Measurements from ENCODE around the gene FHIT. TPM values are rescaled to one million over a fixed set of nuclear protein-coding genes. Genes with fewer than 3 reads are reported as not detected.

FHIT gene
- total RNA-seq, 4 donors from 2014 or later, result 7.5 to 20.1 (median 13.5) TPM

GRCh38 chr3:60716573-60716972, 534.7 kb downstream of the FHIT start:
- Histone ChIP-seq H3K9me3 (no peaks in the 10 kb centered on the region), H3K27ac (no peak overlapping the region), H3K4me1 (no peaks in the 10 kb centered on the region), H3K27me3 (no peaks in the 10 kb centered on the region), H3K4me3 (no peak overlapping the region), H3K36me3 (no peaks in the 10 kb centered on the region)
- TF ChIP-seq CTCF (IDR thresholded peaks at IDR 0.05), result no peak
- no peak for TF ChIP-seq POLR2A (IDR thresholded peaks at IDR 0.05)
- no peak for TF ChIP-seq POLR2AphosphoS5 (IDR thresholded peaks at IDR 0.05)
- TF ChIP-seq EP300 (IDR thresholded peaks at IDR 0.05; ENCODE audit: low read depth), result no peak
- WGBS, 2 donors (ENCODE audit: low coverage in 1 of 2), result 74 to 85% methylated on average over 3 of the region's 3 CpGs
- in situ Hi-C loops (cut with MboI; ENCODE audit: low pct_ligation_motif_present in 1 of 4, low pct_unique_long_range_greater_than_20kb in 1 of 4, low sequenced_read_pairs in 3 of 4), result no loop called here
- DNase-seq, result no peak
- intact Hi-C loops (cut with DNase I; ENCODE audit: low total_unique reads), result no loop called here

- H3K36me3 ChIP-seq, result no peaks in the 10 kb centered on the region
- in situ Hi-C loops (cut with MboI; ENCODE audit: low pct_ligation_motif_present in 1 of 4, low pct_unique_long_range_greater_than_20kb in 1 of 4, low sequenced_read_pairs in 3 of 4) (no loop called here), intact Hi-C loops (cut with DNase I; ENCODE audit: low total_unique reads) (no loop called here)
- no peaks in the 10 kb centered on the region for H3K4me1 ChIP-seq
- H3K27ac ChIP-seq, result no peak overlapping the region
- H3K4me3 ChIP-seq, result no peak overlapping the region
- no peaks in the 10 kb centered on the region for H3K27me3 ChIP-seq
- 61% methylated on average over 1 of the region's 1 CpG; no CpG with 5 or more reads in 1 of the 2 donors for WGBS, 2 donors (ENCODE audit: low coverage in 1 of 2)
- DNase-seq, result no peak
- TF ChIP-seq POLR2AphosphoS5 (IDR thresholded peaks at IDR 0.05) (no peak), CTCF (IDR thresholded peaks at IDR 0.05) (no peak), POLR2A (IDR thresholded peaks at IDR 0.05) (no peak), EP300 (IDR thresholded peaks at IDR 0.05; ENCODE audit: low read depth) (no peak)
- no peaks in the 10 kb centered on the region for H3K9me3 ChIP-seq
These were observed 542.9 kb downstream of the FHIT start for GRCh38 chr3:60708191-60708975.

GRCh38 chr3:60707452-60708020, 543.7 kb downstream of the FHIT start:
- no peak for TF ChIP-seq CTCF (IDR thresholded peaks at IDR 0.05)
- TF ChIP-seq POLR2A (IDR thresholded peaks at IDR 0.05), result no peak
- TF ChIP-seq EP300 (IDR thresholded peaks at IDR 0.05; ENCODE audit: low read depth), result no peak
- TF ChIP-seq POLR2AphosphoS5 (IDR thresholded peaks at IDR 0.05), result no peak
- no peaks in the 10 kb centered on the region for H3K9me3 ChIP-seq
- H3K4me3 ChIP-seq, result no peak overlapping the region
- DNase-seq, result no peak
- no peaks in the 10 kb centered on the region for H3K4me1 ChIP-seq
- WGBS, 2 donors (ENCODE audit: low coverage in 1 of 2), result 71 to 80% methylated on average over 2 of the region's 2 CpGs
- in situ Hi-C loops (cut with MboI; ENCODE audit: low pct_ligation_motif_present in 1 of 4, low pct_unique_long_range_greater_than_20kb in 1 of 4, low sequenced_read_pairs in 3 of 4) (no loop called here), intact Hi-C loops (cut with DNase I; ENCODE audit: low total_unique reads) (no loop called here)
- no peaks in the 10 kb centered on the region for H3K27me3 ChIP-seq
- no peaks in the 10 kb centered on the region for H3K36me3 ChIP-seq
- no peak overlapping the region for H3K27ac ChIP-seq

- in situ Hi-C loops (cut with MboI; ENCODE audit: low pct_ligation_motif_present in 1 of 4, low pct_unique_long_range_greater_than_20kb in 1 of 4, low sequenced_read_pairs in 3 of 4), result no loop called here
These were observed 547.1 kb downstream of the FHIT start for GRCh38 chr3:60703956-60704736.

More at GRCh38 chr3:60703956-60704736, 547.1 kb downstream of the FHIT start:
- Histone ChIP-seq H3K9me3 (no peaks in the 10 kb centered on the region), H3K27ac (no peak overlapping the region), H3K36me3 (no peaks in the 10 kb centered on the region), H3K4me1 (no peaks in the 10 kb centered on the region), H3K27me3 (no peaks in the 10 kb centered on the region), H3K4me3 (no peak overlapping the region)
- DNase-seq, result no peak
- WGBS, 2 donors (ENCODE audit: low coverage in 1 of 2), result 58 to 76% methylated on average over 3 of the region's 3 CpGs
- intact Hi-C loops (cut with DNase I; ENCODE audit: low total_unique reads), result no loop called here
- TF ChIP-seq POLR2AphosphoS5 (IDR thresholded peaks at IDR 0.05) (no peak), EP300 (IDR thresholded peaks at IDR 0.05; ENCODE audit: low read depth) (no peak), POLR2A (IDR thresholded peaks at IDR 0.05) (no peak), CTCF (IDR thresholded peaks at IDR 0.05) (no peak)

Measured in transverse colon (tissue), 4 donors.